DMS153 treated with DMSO at 0.1 percent for 48 hours (cell line): ENCODE data around the gene CHRND.

ENCODE experiments used
- DNase-seq: peaks from one replicate; lab custom pipeline; 2025; ENCODE audit not compliant: unreplicated experiment; lab: John Stamatoyannopoulos, UW

Gene CHRND

GRCh38 chr2:232487385-232488096 lies 38.4 kb upstream of the CHRND start, which contains the start of gene ECEL1:
ECEL1 (minus strand) TSS chr2:232487834; CDS start chr2:232486653, 1,181 bp downstream.
- DNase-seq = no peak

DNA sequence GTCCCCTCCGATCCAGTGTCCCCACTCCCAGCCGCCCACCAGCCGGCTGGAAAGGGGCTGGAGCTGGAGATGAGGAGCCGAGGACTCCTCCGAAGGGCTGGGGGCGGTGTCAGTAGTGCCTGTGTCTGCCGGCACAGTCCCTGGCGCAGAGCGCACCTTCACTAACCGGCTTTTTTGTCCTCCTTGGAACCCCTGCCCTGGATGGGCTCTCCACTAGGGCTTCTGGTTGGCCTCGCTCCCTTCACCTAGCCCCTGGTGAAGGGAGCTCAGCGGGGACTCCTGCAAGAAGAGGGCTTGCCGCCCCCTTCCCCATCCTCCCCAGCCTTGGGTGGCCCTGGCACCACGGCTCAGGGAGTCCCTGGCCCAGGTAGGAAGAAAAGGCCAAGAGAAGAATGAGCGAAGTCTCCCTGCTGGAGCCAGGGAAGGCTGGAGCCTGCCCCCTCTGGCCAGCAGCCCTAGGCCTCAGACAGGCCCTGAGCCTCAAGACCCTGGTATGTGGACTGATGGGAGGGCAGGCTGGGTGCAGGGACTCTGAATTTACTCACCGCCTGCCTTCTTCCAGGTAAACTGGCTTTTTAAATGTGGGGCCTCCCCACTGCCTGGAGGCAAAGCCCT lies 37.8 kb upstream of the CHRND start:
- no peak for DNase-seq

DNA sequence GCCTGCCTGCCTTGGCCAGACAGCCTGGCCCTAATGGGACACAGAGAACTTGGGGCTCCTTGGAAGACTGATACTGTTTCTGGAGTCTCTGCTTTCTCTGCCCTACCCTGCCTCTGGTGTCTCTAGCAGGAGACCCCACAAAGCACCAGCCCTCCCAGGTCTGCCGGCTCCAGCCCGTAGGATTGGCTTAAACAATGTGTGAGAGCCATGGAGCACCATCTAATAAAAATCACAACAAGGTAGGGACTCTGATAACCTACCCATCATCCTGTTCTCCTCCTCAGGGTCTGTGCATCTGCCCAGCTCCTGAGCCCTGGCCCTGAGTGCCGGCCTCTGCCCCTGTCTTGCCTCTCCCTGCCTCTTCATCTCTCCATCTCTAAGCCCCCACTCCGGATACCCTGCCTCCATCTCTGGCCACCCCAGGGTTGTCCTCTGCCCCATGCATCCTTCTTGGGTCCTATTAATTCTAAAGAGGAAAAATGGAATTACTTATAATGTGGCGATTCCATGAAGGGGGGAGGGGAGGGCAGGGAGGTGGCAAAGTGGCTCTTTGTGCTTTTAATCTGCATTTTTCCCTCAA lies 37.1 kb upstream of the CHRND start:
- no peak for DNase-seq

DNA sequence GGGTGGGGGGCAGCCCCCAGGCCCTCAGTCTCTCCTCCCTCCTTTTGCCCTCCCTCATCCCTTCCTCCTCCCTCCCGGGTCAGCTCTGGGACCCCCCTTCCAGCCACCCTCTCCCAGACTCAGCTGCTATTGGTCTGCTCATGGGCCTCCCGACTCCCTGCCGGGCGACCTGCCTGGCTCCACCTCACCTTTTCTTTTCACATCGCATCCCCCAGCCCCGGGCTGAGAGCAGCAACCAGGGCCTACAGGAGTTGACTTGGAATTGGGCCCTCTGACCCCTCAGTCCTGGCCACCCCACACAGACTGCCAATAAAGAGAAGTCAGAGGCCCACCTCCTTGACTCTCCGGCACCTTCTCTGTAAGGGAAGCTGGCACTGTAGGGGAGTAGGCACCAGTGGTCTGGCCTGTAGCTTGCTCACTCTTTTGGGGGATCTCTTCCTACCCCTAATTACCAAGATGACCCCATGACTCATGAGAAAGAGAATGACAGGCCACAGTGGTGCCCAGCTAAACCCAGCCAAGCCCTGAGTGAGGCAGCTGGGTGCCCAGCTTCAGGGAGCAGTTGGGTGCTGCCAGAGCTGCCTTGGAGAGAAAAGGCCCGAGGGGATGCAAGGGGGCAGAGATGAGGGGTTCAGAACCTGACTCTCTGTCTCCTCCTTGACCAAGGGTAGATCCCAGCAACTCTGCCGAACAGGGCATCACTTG lies 36.3 kb upstream of the CHRND start:
- no peak for DNase-seq

GRCh38 chr2:232490221-232491138 lies 35.5 kb upstream of the CHRND start:
- DNase-seq = no peak

GRCh38 chr2:232491139-232491780 lies 34.7 kb upstream of the CHRND start:
- DNase-seq = no peak

DNA sequence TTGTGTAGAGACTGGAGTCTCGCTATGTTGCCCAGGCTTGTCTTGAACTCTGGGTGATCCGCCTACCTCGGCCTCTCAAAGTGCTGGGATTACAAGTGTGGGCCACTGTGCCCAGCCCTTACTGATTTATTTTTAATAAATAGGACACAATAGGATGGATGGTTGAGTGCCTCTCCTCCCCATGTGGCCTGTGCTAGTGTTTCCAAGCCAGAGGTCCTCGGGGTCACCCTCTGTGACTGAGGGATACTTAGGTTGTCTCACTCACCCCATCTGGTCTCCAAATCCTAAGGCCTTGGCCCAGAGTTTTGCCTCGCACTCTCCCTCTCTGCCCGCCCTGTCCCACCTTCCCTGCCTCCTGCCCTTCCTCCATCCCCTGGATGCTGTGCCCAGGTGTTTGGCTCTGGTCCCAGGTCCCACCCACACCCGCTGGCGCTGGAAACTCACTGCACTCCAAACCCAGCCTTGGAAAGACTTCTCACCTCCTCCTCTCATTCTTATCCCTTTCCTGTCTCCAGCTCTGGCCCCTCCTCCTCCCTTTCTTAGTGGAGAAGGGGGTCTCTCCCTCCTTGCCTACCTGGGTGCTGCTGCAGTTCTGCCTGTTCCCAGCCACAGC lies 33.6 kb upstream of the CHRND start:
- DNase-seq = no peak

GRCh38 chr2:232492963-232493700 lies 32.8 kb upstream of the CHRND start:
- no peak for DNase-seq

DNA sequence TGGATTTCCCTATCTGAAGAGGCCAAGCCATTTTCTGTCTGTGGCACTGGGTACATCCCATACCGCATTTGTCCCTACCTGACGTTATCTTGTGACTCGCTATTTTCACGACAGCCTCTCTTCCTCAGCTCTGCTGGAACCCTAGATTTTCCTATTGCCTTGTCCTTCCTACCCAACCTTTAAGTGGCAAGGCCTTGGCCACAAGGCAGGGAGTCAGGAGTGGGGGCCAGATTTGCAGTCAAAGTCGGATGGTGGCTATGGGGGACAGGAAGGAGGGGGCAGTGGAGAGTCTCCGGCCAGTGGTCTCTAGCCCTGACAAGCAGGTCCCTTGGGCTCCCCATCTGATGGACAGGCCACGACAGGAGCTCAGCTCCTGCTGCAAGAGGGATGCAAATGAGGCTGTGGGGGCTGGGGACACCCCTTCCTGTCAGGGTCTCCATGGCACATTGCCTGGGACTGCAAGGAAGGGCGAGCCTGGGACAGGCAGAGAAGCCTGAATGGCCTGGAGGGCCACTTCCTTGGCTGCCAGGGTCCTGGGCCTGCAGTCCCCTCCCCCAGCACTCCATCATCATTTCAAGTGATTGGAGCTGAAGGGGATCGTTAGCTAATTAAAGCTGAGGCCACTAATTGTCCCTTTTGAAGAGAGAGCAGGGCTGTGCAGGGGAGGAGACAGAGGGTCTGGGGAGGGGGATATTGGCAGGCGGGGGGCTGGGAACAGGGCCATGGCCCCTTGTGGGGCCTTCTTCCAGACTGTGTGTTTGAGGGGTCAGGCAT lies 32.1 kb upstream of the CHRND start:
- no peak for DNase-seq

DNA sequence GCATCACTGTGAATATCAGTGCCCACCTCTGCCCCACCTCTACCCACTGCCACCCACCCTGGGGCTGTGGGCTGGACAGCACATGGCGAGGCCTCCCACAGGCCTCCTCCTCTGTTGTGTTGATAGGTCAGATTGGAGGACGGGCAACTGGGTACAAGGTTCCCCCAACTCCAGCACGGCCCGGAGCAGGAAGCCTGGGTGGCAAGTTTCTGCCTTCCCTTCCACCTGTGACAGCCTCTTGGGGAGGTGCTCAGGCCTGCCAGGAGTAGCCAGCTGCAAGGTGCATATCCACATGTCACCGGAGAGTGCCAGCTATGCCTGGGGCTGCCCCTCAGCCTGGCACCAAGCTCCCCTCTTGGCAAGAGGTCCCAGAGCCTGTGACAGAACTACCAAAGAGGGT lies 31.4 kb upstream of the CHRND start:
- DNase-seq = no peak

- DNase-seq = no peak
Measured at GRCh38 chr2:232495292-232495691, 30.7 kb upstream of the CHRND start.

DNA sequence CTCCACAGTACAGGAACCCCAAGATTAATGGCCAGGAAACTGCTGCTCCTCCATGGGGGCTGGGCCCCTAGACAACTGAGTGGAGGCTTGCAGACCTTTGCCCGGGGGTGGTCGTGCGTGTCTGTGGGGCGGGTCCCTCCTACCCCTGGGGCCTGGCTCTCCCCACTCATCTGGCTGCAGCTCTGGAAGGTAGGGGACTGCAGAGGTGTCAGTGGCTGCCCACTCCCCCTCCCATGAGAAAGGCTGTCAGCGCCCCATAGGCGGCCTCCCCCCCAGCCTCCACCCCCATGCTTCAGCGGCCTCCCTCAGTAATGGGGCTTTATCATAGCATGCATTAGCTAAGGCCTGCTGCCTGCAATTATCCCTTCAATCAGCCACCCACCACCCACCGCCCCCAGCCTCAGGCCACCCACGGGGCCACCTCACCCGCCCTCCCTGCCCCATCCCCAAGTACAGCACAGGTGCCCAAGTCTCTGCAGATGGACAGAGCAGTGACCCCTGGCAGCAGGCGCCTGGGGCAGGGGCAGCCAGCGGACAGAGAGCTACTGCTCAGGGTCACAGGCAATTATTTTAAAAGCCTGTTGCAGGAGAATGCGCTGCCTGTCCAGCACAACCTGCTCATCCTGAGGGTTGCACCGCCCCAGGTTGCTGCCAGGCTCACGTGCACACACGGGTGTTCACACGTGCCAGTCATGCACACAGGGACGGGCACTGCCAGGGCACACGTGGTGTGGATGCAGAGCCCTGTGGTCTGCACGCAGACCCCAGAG lies 29.3 kb upstream of the CHRND start:
- DNase-seq = no peak

DNA sequence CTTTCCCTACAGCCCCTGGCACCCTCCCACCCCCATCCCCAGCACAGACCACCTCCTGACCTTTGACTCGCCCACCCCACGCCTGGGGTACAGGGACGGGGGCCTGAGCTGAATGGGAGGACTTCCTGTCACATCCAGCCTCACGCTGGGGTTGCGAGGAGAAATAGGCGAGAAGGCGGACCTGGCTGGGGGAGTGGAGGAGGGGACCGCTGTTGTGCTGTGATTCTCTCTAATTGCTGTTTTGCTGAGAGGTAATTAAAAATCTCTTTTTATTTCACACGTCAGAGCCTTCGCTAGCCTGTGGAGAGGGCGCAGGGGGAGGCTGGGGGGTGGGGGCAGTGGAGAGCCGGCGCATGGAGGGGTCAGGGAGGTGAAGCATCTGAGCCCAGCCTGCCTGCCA lies 28.6 kb upstream of the CHRND start:
- no peak for DNase-seq

DNA sequence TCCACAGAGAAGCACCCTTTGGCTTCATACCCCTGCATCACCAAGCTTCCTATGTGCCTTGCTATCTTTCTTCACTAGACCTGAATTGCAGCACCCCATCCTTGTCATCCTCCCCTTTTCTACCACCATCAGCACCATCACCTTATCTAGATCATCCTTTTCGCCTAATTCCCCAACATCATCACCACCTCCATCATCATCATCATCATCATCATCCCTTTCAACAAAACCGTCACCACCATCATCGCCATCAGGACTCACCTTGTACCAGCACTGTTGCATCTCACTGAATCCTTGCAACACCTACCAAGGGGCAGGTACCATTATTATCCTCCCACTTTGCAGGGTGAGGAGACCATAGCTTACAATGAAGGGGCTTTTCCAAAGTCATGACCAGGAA lies 27.5 kb upstream of the CHRND start:
- no peak for DNase-seq

GRCh38 chr2:232501331-232501771 lies 24.6 kb upstream of the CHRND start:
- no peak for DNase-seq

- DNase-seq = no peak
Measured at GRCh38 chr2:232501794-232502390, 24.1 kb upstream of the CHRND start.

DNA sequence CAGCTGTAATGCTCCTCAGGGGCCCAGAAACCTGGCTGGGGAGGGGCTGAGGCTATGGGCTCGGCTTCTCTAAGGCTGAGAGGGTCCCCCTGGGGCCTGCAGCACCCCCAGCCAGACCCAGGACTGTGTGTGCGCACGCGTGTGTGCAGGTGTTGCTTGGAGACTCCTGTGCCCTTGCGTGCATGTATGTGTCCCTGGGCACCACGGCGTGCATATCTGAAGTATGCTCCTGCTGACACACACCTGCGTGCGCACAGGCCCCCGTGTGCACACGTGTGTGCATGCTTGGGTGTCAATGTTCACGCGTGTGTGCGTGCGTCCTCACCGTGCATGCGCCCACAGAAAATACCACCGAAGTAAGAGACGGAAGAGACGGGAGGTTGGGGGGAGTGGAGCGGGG lies 23.4 kb upstream of the CHRND start:
- no peak for DNase-seq
